GM10266 (cell line): ENCODE data around the gene HCN2.

Experiments
- DNase-seq: peaks from one replicate; pipeline ENCODE4 v3.0.0; 2012; ENCODE audit errors: extremely low spot score
- TF ChIP-seq, protein P1 (sequence below): IDR thresholded peaks from 2 replicates; pipeline ENCODE4 v1.5.1; 2012; ENCODE audit warnings: mild to moderate bottlenecking, low read depth; ENCODE audit not compliant: control insufficient read depth, insufficient read depth; ENCODE audit errors: missing control alignments

The HCN2 gene

GRCh38 chr19:629961-630714 is 40.5 kb downstream of the HCN2 start:
- DNase-seq, result no peak
- TF ChIP-seq, protein P1, sequence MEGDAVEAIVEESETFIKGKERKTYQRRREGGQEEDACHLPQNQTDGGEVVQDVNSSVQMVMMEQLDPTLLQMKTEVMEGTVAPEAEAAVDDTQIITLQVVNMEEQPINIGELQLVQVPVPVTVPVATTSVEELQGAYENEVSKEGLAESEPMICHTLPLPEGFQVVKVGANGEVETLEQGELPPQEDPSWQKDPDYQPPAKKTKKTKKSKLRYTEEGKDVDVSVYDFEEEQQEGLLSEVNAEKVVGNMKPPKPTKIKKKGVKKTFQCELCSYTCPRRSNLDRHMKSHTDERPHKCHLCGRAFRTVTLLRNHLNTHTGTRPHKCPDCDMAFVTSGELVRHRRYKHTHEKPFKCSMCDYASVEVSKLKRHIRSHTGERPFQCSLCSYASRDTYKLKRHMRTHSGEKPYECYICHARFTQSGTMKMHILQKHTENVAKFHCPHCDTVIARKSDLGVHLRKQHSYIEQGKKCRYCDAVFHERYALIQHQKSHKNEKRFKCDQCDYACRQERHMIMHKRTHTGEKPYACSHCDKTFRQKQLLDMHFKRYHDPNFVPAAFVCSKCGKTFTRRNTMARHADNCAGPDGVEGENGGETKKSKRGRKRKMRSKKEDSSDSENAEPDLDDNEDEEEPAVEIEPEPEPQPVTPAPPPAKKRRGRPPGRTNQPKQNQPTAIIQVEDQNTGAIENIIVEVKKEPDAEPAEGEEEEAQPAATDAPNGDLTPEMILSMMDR, result no peak

- TF ChIP-seq, protein P1, result no peak
- peak; percentile 81 for DNase-seq
These were observed 42.9 kb downstream of the HCN2 start for GRCh38 chr19:632579-633067.

DNA sequence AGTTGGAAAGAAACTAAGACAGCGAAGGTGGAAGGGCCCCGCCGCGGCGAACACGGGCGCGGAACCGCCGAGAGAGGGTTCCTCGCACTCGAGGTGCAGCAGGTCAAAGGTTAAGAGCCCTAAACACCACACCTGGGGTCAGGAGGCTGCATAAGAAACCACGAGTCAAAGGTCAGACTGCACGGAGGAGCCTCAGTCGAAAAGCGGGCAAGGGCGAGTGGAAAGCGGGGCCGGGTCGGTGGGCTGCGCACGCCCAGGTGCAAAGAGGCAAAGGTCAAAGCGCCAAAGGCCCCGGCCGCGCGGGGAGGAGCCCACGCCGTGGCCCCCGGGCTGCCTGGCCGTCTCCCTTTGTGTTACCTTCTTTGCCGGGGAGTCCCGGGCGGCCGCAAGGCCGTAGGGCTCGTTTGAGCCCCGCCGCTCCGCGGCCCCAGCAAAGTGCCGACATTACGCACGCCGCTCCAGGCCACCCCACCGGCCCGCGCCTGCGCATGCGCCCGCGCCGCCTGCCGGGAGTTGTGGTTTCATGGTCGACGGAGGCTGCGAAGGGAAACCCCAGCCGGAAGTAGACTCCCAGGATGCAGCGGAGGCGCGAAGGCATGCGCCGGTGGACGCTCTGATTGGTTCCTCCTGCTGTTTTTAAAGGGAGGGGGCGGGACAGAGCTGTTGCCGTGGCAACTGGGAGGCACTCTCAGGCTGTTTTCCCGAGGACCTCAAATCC is 43.5 kb downstream of the HCN2 start, which contains the start of gene POLRMT:
Gene POLRMT (minus strand): TSS at position 470 of the 718 bp plus-strand sequence. CDS start 25 bp downstream, at position 445.
- peak; percentile 100 for DNase-seq
- TF ChIP-seq, protein P1, result no peak

DNA sequence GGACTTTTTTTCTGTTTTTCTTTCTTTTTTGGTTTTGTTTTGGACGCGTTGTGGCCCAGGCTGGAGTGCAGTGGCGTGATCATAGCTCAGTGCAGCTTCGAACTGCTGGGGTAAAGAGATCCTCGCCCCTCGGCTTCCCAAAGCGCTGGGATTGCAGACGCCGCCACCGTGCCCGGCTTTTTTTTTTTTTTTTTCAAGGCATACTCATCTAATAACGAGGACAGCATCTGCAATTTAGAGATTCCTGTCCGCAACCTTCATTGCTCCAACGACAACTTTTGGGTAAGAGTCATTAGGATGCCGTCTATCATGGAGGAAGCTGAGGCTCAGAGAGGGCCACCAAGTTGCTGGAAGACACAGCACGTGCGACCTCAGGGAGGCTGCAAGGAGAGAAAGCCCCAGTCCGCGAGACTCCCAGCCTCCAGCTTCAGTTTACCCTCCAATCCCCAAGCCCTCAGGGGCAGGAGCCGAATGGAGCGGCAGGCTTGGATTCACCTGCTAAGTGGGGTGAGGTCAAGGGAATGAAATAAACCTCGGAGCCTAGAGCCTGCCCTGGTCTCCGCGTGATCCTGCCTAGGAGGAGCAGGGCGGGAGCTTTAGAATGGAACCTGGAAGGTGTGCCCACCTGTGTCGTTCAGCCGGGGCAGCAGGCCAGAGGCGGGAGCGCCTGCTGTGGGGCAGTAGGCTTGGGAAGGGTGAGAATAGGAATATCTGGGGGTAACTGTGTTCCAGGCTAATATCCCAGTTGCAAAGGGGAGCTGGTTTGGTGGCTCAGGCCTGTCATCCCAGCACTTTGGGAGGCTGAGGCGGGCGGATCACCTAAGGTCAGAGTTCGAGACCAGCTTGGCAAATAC is 44.3 kb downstream of the HCN2 start:
- TF ChIP-seq, protein P1, result no peak
- no peak for DNase-seq

GRCh38 chr19:634975-635652 is 45.4 kb downstream of the HCN2 start:
- TF ChIP-seq, protein P1, result no peak

GRCh38 chr19:638906-639252 is 49.2 kb downstream of the HCN2 start:
- no peak for DNase-seq
- TF ChIP-seq, protein P1, result no peak

More at GRCh38 chr19:634975-635652, 45.4 kb downstream of the HCN2 start:
- DNase-seq, result no peak
